ENCODE results near the gene STK24. TPM values are rescaled to one million over a fixed set of nuclear protein-coding genes. Genes with fewer than 3 reads are reported as not detected.

The STK24 gene
- polyA plus RNA-seq, 5 donors, result 66.5 to 85.4 (median 72.7) TPM

- DNase-seq, result no peak
Observed at GRCh38 chr13:98492335-98493041, 84.4 kb downstream of the STK24 start.

GRCh38 chr13:98490866-98491265, 86.0 kb downstream of the STK24 start:
- no peak for DNase-seq

- no peak for DNase-seq
Observed at GRCh38 chr13:98490195-98490836, 86.6 kb downstream of the STK24 start.

- no peak for DNase-seq
Observed at GRCh38 chr13:98489446-98490194, 87.3 kb downstream of the STK24 start.

GRCh38 chr13:98488736-98489135, 88.2 kb downstream of the STK24 start:
- DNase-seq, result no peak

- DNase-seq, result no peak
Observed at GRCh38 chr13:98487522-98487921, 89.4 kb downstream of the STK24 start.

- no peak for DNase-seq
Observed at GRCh38 chr13:98487016-98487415, 89.9 kb downstream of the STK24 start.

- DNase-seq, result no peak
Observed at GRCh38 chr13:98486412-98486811, 90.5 kb downstream of the STK24 start.

- DNase-seq, result no peak
Observed at GRCh38 chr13:98485561-98485960, 91.3 kb downstream of the STK24 start.

- peak; percentile 71 to 73 for DNase-seq
Observed at GRCh38 chr13:98484289-98485219, 92.4 kb downstream of the STK24 start.

GRCh38 chr13:98483601-98484288, 93.2 kb downstream of the STK24 start:
- DNase-seq, result no peak

GRCh38 chr13:98482476-98483444, 94.1 kb downstream of the STK24 start:
- peak in 1 of 2 donors; percentile 42 for DNase-seq

GRCh38 chr13:98480915-98481877, 95.7 kb downstream of the STK24 start:
- DNase-seq, result no peak

GRCh38 chr13:98479496-98480003, 97.4 kb downstream of the STK24 start:
- no peak for DNase-seq

- DNase-seq, result no peak
Observed at GRCh38 chr13:98478189-98479129, 98.4 kb downstream of the STK24 start.

GRCh38 chr13:98476538-98476966, 100.4 kb downstream of the STK24 start:
- DNase-seq, result no peak

- DNase-seq, result no peak
Observed at GRCh38 chr13:98476106-98476505, 100.8 kb downstream of the STK24 start.

All from right lung (tissue), 5 donors.